HepG2 (cell line): ENCODE measurements around the gene F12. TPM values are rescaled to one million over a fixed set of nuclear protein-coding genes. Genes with fewer than 3 reads are reported as not detected.

Experiments
- ATAC-seq: fragments of 200-7000 bp; cut with Tn5 transposase; 3 replicates; pipeline ENCODE4 v1.9.1; 2020; ENCODE audit warnings: mild to moderate bottlenecking, moderate library complexity
- BruUV-seq: library from RNA; stranded (reverse); fragments of 400-500 nt; replicated peaks from 2 replicates; lab custom pipeline; 2021; lab: Mats Ljungman, UMichigan
- CTCF ChIA-PET: fragments of 300-600 bp; formaldehyde crosslinking; extraction: SDS; loops from one replicate; lab custom pipeline; 2021; ENCODE audit warnings: low total read pairs, inconsistent platforms, low intra/inter-chr PET ratio; lab: Yijun Ruan, JAX
- POLR2A ChIA-PET: fragments of 350-600 bp; sonication (Branson Sonifier 250); formaldehyde crosslinking; loops from one replicate; lab custom pipeline; 2020; ENCODE audit warnings: antibody characterized with exemption, inconsistent platforms; lab: Yijun Ruan, JAX
- DNase-seq: peaks from one replicate; pipeline ENCODE4 v3.0.0-alpha.2; 2015; ENCODE audit warnings: low spot score
- FAIRE-seq: peaks from 3 replicates; lab custom pipeline; 2011; peaks lifted over from hg19 to GRCh38; lab: Jason Lieb, UNC
- H2AFZ ChIP-seq: one replicate; pipeline ENCODE4 v1.6.1; 2011; ENCODE audit warnings: low read length, inconsistent platforms
- H3K27ac ChIP-seq: fragments of 300-600 bp; 3 replicates; pipeline ENCODE4 v1.8.0; 2011; ENCODE audit warnings: mixed run types, mild to moderate bottlenecking, mixed read lengths, low read length, inconsistent platforms; ENCODE audit not compliant: insufficient read depth; ENCODE audit errors: extremely low read length
- H3K27me3 ChIP-seq, 2 experiments: fragments of 200-600 bp in 1 of 2; 2 replicates in 1 of 2; 3 replicates in 1 of 2; pipeline versions ENCODE4 v1.6.0 to v1.8.0; 2011; ENCODE audit warnings: low read length in 2 of 2, mild to moderate bottlenecking in 2 of 2, moderate library complexity in 2 of 2, inconsistent platforms in 1 of 2; ENCODE audit not compliant: insufficient read depth in 2 of 2, control insufficient read depth in 1 of 2
- H3K36me3 ChIP-seq, 2 experiments: fragments of 200-600 bp in 1 of 2; replicated peaks in 1 of 2; 2 replicates in 1 of 2; 3 replicates in 1 of 2; pipeline versions ENCODE4 v1.5.1 to v1.8.0; 2011; ENCODE audit warnings: low read length in 2 of 2, inconsistent platforms in 1 of 2; ENCODE audit not compliant: insufficient read depth in 2 of 2, control insufficient read depth in 1 of 2
- H3K4me1 ChIP-seq: 2 replicates; pipeline ENCODE4 v1.5.1; 2012; ENCODE audit warnings: low read length, inconsistent platforms; ENCODE audit not compliant: insufficient read depth
- H3K4me2 ChIP-seq: 2 replicates; pipeline ENCODE4 v1.6.0; 2011; ENCODE audit warnings: low read depth, low read length, inconsistent platforms
- H3K4me3 ChIP-seq, 3 experiments: fragments of 200-600 bp in 1 of 3; sonication (generic), shearing (Covaris generic) in 1 of 3; replicated peaks in 1 of 3; 2 replicates each; pipeline ENCODE4 v1.5.1; 2011 to 2016; ENCODE audit warnings: low read length in 3 of 3, inconsistent platforms in 2 of 3, low read depth in 2 of 3, mild to moderate bottlenecking in 2 of 3, control low read depth in 1 of 3, mixed read lengths in 1 of 3; ENCODE audit not compliant: insufficient read depth in 1 of 3
- H3K79me2 ChIP-seq: one replicate; pipeline ENCODE4 v1.6.1; 2011; ENCODE audit warnings: low read length, inconsistent platforms; ENCODE audit not compliant: insufficient read depth
- H3K9ac ChIP-seq: 2 replicates; pipeline ENCODE4 v1.6.0; 2011; ENCODE audit warnings: mild to moderate bottlenecking, low read depth, low read length, inconsistent platforms; ENCODE audit not compliant: insufficient read depth
- H3K9me3 ChIP-seq: 2 replicates; pipeline ENCODE4 v1.5.1; 2012; ENCODE audit warnings: mild to moderate bottlenecking, low read length
- H4K20me1 ChIP-seq: 2 replicates; pipeline ENCODE4 v1.6.0; 2011; ENCODE audit warnings: inconsistent platforms, mild to moderate bottlenecking, low read length, moderate library complexity; ENCODE audit not compliant: insufficient read depth
- BCL3 ChIP-seq: sonication (generic); formaldehyde crosslinking; IDR thresholded peaks from 2 replicates; pipeline ENCODE4 v1.5.1; 2020; ENCODE audit warnings: mild to moderate bottlenecking, missing genetic modification reagents, moderate library complexity
- BCL6 ChIP-seq: IDR thresholded peaks from 2 replicates; pipeline ENCODE4 v1.6.1; 2016; ENCODE audit warnings: missing genetic modification reagents, missing compliant biosample characterization
- CENPX ChIP-seq: sonication (generic); formaldehyde crosslinking; IDR thresholded peaks from 2 replicates; pipeline ENCODE4 v1.9.0; 2021; ENCODE audit warnings: mild to moderate bottlenecking, missing genetic modification reagents, moderate library complexity
- FOSL1 ChIP-seq: sonication (generic); formaldehyde crosslinking; IDR thresholded peaks from 2 replicates; pipeline ENCODE4 v1.9.0; 2021; ENCODE audit warnings: missing genetic modification reagents, borderline replicate concordance
- HDAC2 ChIP-seq: sonication (generic); formaldehyde crosslinking; IDR thresholded peaks from 2 replicates; pipeline ENCODE4 v1.4.0; 2020; ENCODE audit warnings: missing genetic modification reagents
- HOXA5 ChIP-seq: sonication (generic); formaldehyde crosslinking; IDR thresholded peaks from 2 replicates; pipeline ENCODE4 v1.4.0; 2020; ENCODE audit warnings: missing genetic modification reagents
- KAT8 ChIP-seq: IDR thresholded peaks from 2 replicates; pipeline ENCODE4 v1.6.1; 2016; ENCODE audit warnings: missing genetic modification reagents, missing compliant biosample characterization
- KDM5B ChIP-seq: sonication (generic); formaldehyde crosslinking; IDR thresholded peaks from 2 replicates; pipeline ENCODE4 v1.4.0; 2020; ENCODE audit warnings: missing genetic modification reagents, mild to moderate bottlenecking, borderline replicate concordance
- KLF12 ChIP-seq: sonication (generic); formaldehyde crosslinking; IDR thresholded peaks from 2 replicates; pipeline ENCODE4 v1.4.0; 2020; ENCODE audit warnings: missing genetic modification reagents, borderline replicate concordance
- NFKBIZ ChIP-seq: IDR thresholded peaks from 2 replicates; pipeline ENCODE4 v1.6.1; 2018; ENCODE audit warnings: missing genetic modification reagents, missing compliant biosample characterization
- PHF8 ChIP-seq: sonication (generic); formaldehyde crosslinking; IDR thresholded peaks from 2 replicates; pipeline ENCODE4 v1.5.0; 2020; ENCODE audit warnings: missing genetic modification reagents
- TEAD3 ChIP-seq: optimal IDR thresholded peaks from 2 replicates; pipeline ENCODE3; 2016; ENCODE audit warnings: borderline replicate concordance
- THRA ChIP-seq: sonication (generic); formaldehyde crosslinking; IDR thresholded peaks from 2 replicates; pipeline ENCODE4 v1.4.0; 2020; ENCODE audit warnings: missing genetic modification reagents, borderline replicate concordance
- TSC22D2 ChIP-seq: sonication (generic); formaldehyde crosslinking; IDR thresholded peaks from 2 replicates; pipeline ENCODE4 v1.5.1; 2020; ENCODE audit warnings: missing genetic modification reagents, mild to moderate bottlenecking, borderline replicate concordance
- UBTF ChIP-seq: sonication (generic); formaldehyde crosslinking; IDR thresholded peaks from 2 replicates; pipeline ENCODE4 v1.4.0; 2020; ENCODE audit warnings: mild to moderate bottlenecking, missing genetic modification reagents
- ZFP37 ChIP-seq: sonication (generic); formaldehyde crosslinking; IDR thresholded peaks from 2 replicates; pipeline ENCODE4 v1.4.0; 2020; ENCODE audit warnings: missing genetic modification reagents, borderline replicate concordance
- ZNF552 ChIP-seq: sonication (generic); formaldehyde crosslinking; IDR thresholded peaks from 2 replicates; pipeline ENCODE4 v1.9.0; 2022; ENCODE audit warnings: missing genetic modification reagents, mild to moderate bottlenecking, borderline replicate concordance
- ZNF607 ChIP-seq: sonication (generic); formaldehyde crosslinking; IDR thresholded peaks from 2 replicates; pipeline ENCODE4 v1.5.1; 2020; ENCODE audit warnings: missing genetic modification reagents, mild to moderate bottlenecking, borderline replicate concordance
- ZSCAN12 ChIP-seq: sonication (generic); formaldehyde crosslinking; IDR thresholded peaks from 2 replicates; pipeline ENCODE4 v1.9.0; 2021; ENCODE audit warnings: mild to moderate bottlenecking, missing genetic modification reagents
- WGBS: methylation state at CpG from one replicate; pipeline ENCODE4 v1.1.6; 2017; ENCODE audit warnings: low lambda C conversion rate; 5-methylcytosine and 5-hydroxymethylcytosine counted together
- in situ Hi-C: cut with HindIII; loops from 2 replicates; pipeline ENCODE4 v1.10.0; 2017; ENCODE audit warnings: low pct_unique_long_range_greater_than_20kb; ENCODE audit not compliant: extremely low pct_ligation_motif_present
- intact Hi-C: fragments of 100-400 bp; cut with micrococcal nuclease; formaldehyde crosslinking; loops from one replicate; pipeline ENCODE4 v1.10.0; 2022; ENCODE audit not compliant: unreplicated experiment
- polyA plus RNA-seq, 8 experiments: library from polyadenylated mRNA; depleted of rRNA in 3 of 8; stranded (reverse) in 7 of 8; unstranded in 1 of 8; fragments of >200 nt; fragmentation: Illumina TruSeq in 4 of 8; extraction: Trizol in 4 of 8; gene quantifications; 2 replicates each; pipeline versions ENCODE4 v1.2.1 to v1.2.3, GENCODE V29; 2011 to 2016; ENCODE audit warnings: low read depth in 4 of 8, missing spikeins in 1 of 8, mixed read lengths in 1 of 8; ENCODE audit not compliant: insufficient read depth in 1 of 8
- total RNA-seq, 5 experiments: library from RNA; depleted of rRNA; stranded (reverse); fragments of >200 nt; fragmentation: Illumina TruSeq; extraction: Trizol; gene quantifications; 2 replicates each; pipeline ENCODE4 v1.2.3, GENCODE V29; 2016; ENCODE audit warnings: low read depth in 1 of 5

F12 gene
- total and polyA plus RNA-seq, 2 of the 13 experiments (the other 11 are each of a cell fraction or from before 2014, with no cell fraction given), result 2.5 to 3.0 TPM

GRCh38 chr5:177425801-177426565 is 16.6 kb upstream of the F12 start:
- no peaks in the 10 kb centered on the region for H3K36me3 ChIP-seq
- intact Hi-C loops, result no loop called here
- BruUV-seq, result TSS peak; percentile 76
- H3K9me3 ChIP-seq, result no peaks in the 10 kb centered on the region
- peak; percentile 94 for ATAC-seq
- H2AFZ ChIP-seq, result no peak overlapping the region
- POLR2A ChIA-PET, result interaction anchor here (0.8 to 2.9 kb wide), 24 partner anchors 10 to 101 kb away, joined by 3 to 30 read pairs (median 6); partner anchors contain the start of genes F12 and LMAN2
- DNase-seq, result peak; percentile 100
- peaks cover 43% of the 10 kb centered on the region for H3K4me1 ChIP-seq
- peak overlapping the region; percentile 92 for H3K4me2 ChIP-seq
- peak overlapping the region; percentile 83 for H3K27ac ChIP-seq
- FAIRE-seq, result peak; percentile 99
- H4K20me1 ChIP-seq, result no peaks in the 10 kb centered on the region
- CTCF ChIA-PET, result interaction anchor here (0.9 to 1.2 kb wide), 2 partner anchors 22 to 29 kb away, joined by 3 to 5 read pairs; no protein-coding TSS in a partner anchor
- H3K27me3 ChIP-seq, result peaks cover 0 to 14% of the 10 kb centered on the region in 2 experiments; a peak in 2 of 5 replicates
- peak overlapping the region; percentile 47 to 73 (median 62); a peak in 5 of 6 replicates for H3K4me3 ChIP-seq
- WGBS, result 0% methylated on average over 26 of the region's 52 CpGs
- peaks cover 14% of the 10 kb centered on the region for H3K79me2 ChIP-seq
- in situ Hi-C loops, result no loop called here
- peak overlapping the region; percentile 82 for H3K9ac ChIP-seq
- 0 out of 2 replicates have a peak, but pooled peaks have one; percentile 40 for TF ChIP-seq TSC22D2 (CRISPR knock-in tag)
- TF ChIP-seq CENPX (CRISPR knock-in tag), result no peak
- TF ChIP-seq THRA (CRISPR knock-in tag), result peak; percentile 12; the same call in 1 of the 2 replicates
- 0 out of 2 replicates have a peak, but pooled peaks have one; percentile 51 for TF ChIP-seq KAT8 (CRISPR knock-in tag)
- TF ChIP-seq PHF8 (CRISPR knock-in tag), result peak; percentile 84
- TF ChIP-seq HDAC2 (CRISPR knock-in tag), result peak; percentile 55; the same call in 1 of the 2 replicates
- peak; percentile 67; the same call in 1 of the 2 replicates for TF ChIP-seq ZFP37 (CRISPR knock-in tag)
- peak; percentile 78 for TF ChIP-seq KDM5B
- TF ChIP-seq HOXA5 (CRISPR knock-in tag), result peak; percentile 65; the same call in 1 of the 2 replicates
- TF ChIP-seq KLF12 (CRISPR knock-in tag), result peak; percentile 89; the same call in 1 of the 2 replicates
- no peak for TF ChIP-seq ZNF552
- TF ChIP-seq BCL3 (CRISPR knock-in tag), result peak; percentile 80; the same call in 1 of the 2 replicates
- peak; percentile 69 for TF ChIP-seq ZNF607 (CRISPR knock-in tag)
- TF ChIP-seq ZSCAN12 (CRISPR knock-in tag), result peak; percentile 57; the same call in 1 of the 2 replicates
- TF ChIP-seq NFKBIZ, result no peak
- peak; percentile 20; the same call in 1 of the 2 replicates for TF ChIP-seq FOSL1 (CRISPR knock-in tag)
- TF ChIP-seq TEAD3 (CRISPR knock-in tag), result peak; percentile 12
- 0 out of 2 replicates have a peak, but pooled peaks have one; percentile 7 for TF ChIP-seq BCL6 (CRISPR knock-in tag)
- 0 out of 2 replicates have a peak, but pooled peaks have one; percentile 30 for TF ChIP-seq UBTF (CRISPR knock-in tag)
